HCT116 (cell line): ENCODE data around the gene PNMA8C. TPM values are rescaled to one million over a fixed set of nuclear protein-coding genes. Genes with fewer than 3 reads are reported as not detected.

Source experiments
- ATAC-seq: fragments of 200-7000 bp; cut with Tn5 transposase; 2 replicates; pipeline ENCODE4 v1.9.1; 2020; ENCODE audit warnings: mild to moderate bottlenecking, moderate library complexity
- BruUV-seq: library from RNA; stranded (reverse); fragments of 400-500 nt; replicated peaks from 2 replicates; lab custom pipeline; 2021; lab: Mats Ljungman, UMichigan
- CTCF ChIA-PET: fragments of 300-600 bp; sonication (Branson Sonifier 250); formaldehyde crosslinking; loops from one replicate; lab custom pipeline; 2021; ENCODE audit warnings: antibody characterized with exemption; lab: Charles Lee
- POLR2A ChIA-PET: fragments of 300-600, 350-600 bp; sonication (Branson Sonifier 250); formaldehyde crosslinking; loops from one replicate; lab custom pipeline; 2021; ENCODE audit warnings: antibody characterized with exemption; lab: Charles Lee
- RAD21 ChIA-PET, 2 experiments: fragments of 300-600 bp; sonication (Branson Sonifier 250); formaldehyde crosslinking; loops; one replicate each; lab custom pipeline; 2023; ENCODE audit warnings: low total read pairs in 2 of 2; ENCODE audit not compliant: uncharacterized antibody in 2 of 2, unreplicated experiment in 2 of 2, low non-redundant PET in 1 of 2; lab: Charles Lee
- DNase-seq: peaks from one replicate; pipeline ENCODE4 v3.0.0-alpha.2; 2010; ENCODE audit warnings: low read depth, low spot score
- H2AFZ ChIP-seq: fragments of 200-600 bp; shearing (Covaris generic), sonication (generic); 2 replicates; pipeline ENCODE4 v1.6.1; 2017; ENCODE audit warnings: low read depth, mixed run types, mixed read lengths, antibody characterized with exemption, low read length; ENCODE audit not compliant: poor library complexity, severe bottlenecking
- H3K27ac ChIP-seq: 2 replicates; pipeline ENCODE4 v1.5.1; 2012; ENCODE audit warnings: low read depth, low read length
- H3K27me3 ChIP-seq: fragments of 200-600 bp; sonication (generic); 2 replicates; pipeline ENCODE4 v1.6.1; 2016; ENCODE audit warnings: mixed run types, low read length, mixed read lengths; ENCODE audit not compliant: insufficient read depth
- H3K36me3 ChIP-seq, 2 experiments: fragments of 200-500 bp in 1 of 2; fragments of 200-600 bp in 1 of 2; sonication (Bioruptor generic) in 1 of 2; sonication (generic) in 1 of 2; 2 replicates each; pipeline versions ENCODE4 v1.5.1 to v1.6.1; 2014 to 2016; ENCODE audit warnings: low read length in 2 of 2, inconsistent platforms in 1 of 2, mixed read lengths in 1 of 2, mixed run types in 1 of 2; ENCODE audit not compliant: insufficient read depth in 2 of 2, control insufficient read depth in 1 of 2
- H3K4me1 ChIP-seq, 2 experiments: fragments of 200-600 bp in 1 of 2; sonication (generic) in 1 of 2; 2 replicates each; pipeline versions ENCODE4 v1.5.1 to v1.6.1; 2012 to 2017; ENCODE audit warnings: low read length in 2 of 2, inconsistent platforms in 1 of 2, mild to moderate bottlenecking in 1 of 2, mixed read lengths in 1 of 2, mixed run types in 1 of 2, moderate library complexity in 1 of 2; ENCODE audit not compliant: insufficient read depth in 2 of 2, control insufficient read depth in 1 of 2
- H3K4me2 ChIP-seq: fragments of 200-600 bp; sonication (generic); 2 replicates; pipeline ENCODE4 v1.6.1; 2017; ENCODE audit warnings: mixed run types, low read length, mixed read lengths
- H3K4me3 ChIP-seq, 2 experiments: fragments of 200-600 bp in 1 of 2; sonication (generic) in 1 of 2; replicated peaks in 1 of 2; 2 replicates each; pipeline ENCODE4 v1.5.1; 2011 to 2016; ENCODE audit warnings: low read length in 2 of 2, control low read depth in 1 of 2, low read depth in 1 of 2, mild to moderate bottlenecking in 1 of 2, mixed read lengths in 1 of 2, mixed run types in 1 of 2
- H3K79me2 ChIP-seq: fragments of 200-600 bp; sonication (generic); 2 replicates; pipeline ENCODE4 v1.6.1; 2017; ENCODE audit warnings: mild to moderate bottlenecking, mixed run types, low read length, moderate library complexity, mixed read lengths; ENCODE audit not compliant: insufficient read depth
- H3K9ac ChIP-seq: fragments of 200-600 bp; sonication (generic); 2 replicates; pipeline ENCODE4 v1.6.1; 2016; ENCODE audit warnings: low read length, mixed read lengths
- H3K9me2 ChIP-seq: fragments of 200-600 bp; sonication (generic), shearing (Covaris generic); 2 replicates; pipeline ENCODE4 v1.6.1; 2017; ENCODE audit warnings: mixed run types, mild to moderate bottlenecking, moderate library complexity; ENCODE audit not compliant: insufficient read depth
- H3K9me3 ChIP-seq, 2 experiments: fragments of 200-500 bp in 1 of 2; fragments of 200-600 bp in 1 of 2; sonication (Bioruptor generic) in 1 of 2; sonication (generic) in 1 of 2; 2 replicates each; pipeline ENCODE4 v1.6.1; 2014 to 2017; ENCODE audit warnings: low read length in 2 of 2, mixed read lengths in 2 of 2, inconsistent platforms in 1 of 2, low read depth in 1 of 2, mild to moderate bottlenecking in 1 of 2, mixed run types in 1 of 2, moderate library complexity in 1 of 2; ENCODE audit not compliant: control insufficient read depth in 1 of 2, insufficient read depth in 1 of 2
- H4K20me1 ChIP-seq: fragments of 200-600 bp; sonication (generic), shearing (Covaris generic); 2 replicates; pipeline ENCODE4 v1.6.1; 2017; ENCODE audit warnings: mixed run types, mild to moderate bottlenecking, moderate library complexity; ENCODE audit not compliant: insufficient read depth
- ATF3 ChIP-seq: IDR thresholded peaks from 2 replicates; pipeline ENCODE4 v1.6.1; 2012
- CBX3 ChIP-seq: IDR thresholded peaks from 2 replicates; pipeline ENCODE4 v1.6.1; 2012; ENCODE audit warnings: low read depth
- CEBPB ChIP-seq: IDR thresholded peaks from 2 replicates; pipeline ENCODE4 v1.6.1; 2012; ENCODE audit warnings: low read depth
- EGR1 ChIP-seq: IDR thresholded peaks from 2 replicates; pipeline ENCODE4 v1.6.1; 2012; ENCODE audit warnings: low read depth
- ELF1 ChIP-seq: IDR thresholded peaks from 2 replicates; pipeline ENCODE4 v1.6.1; 2012; ENCODE audit warnings: low read depth, borderline replicate concordance
- EZH2 ChIP-seq: fragments of 200-600 bp; sonication (generic); IDR thresholded peaks from 2 replicates; pipeline ENCODE4 v1.6.1; 2017; ENCODE audit warnings: antibody characterized with exemption, mixed run types
- EZH2phosphoT487 ChIP-seq: fragments of 200-600 bp; IDR thresholded peaks from 2 replicates; pipeline ENCODE4 v1.6.1; 2018; ENCODE audit warnings: antibody characterized with exemption, borderline replicate concordance
- FOSL1 ChIP-seq: IDR thresholded peaks from 2 replicates; pipeline ENCODE4 v1.6.1; 2012; ENCODE audit warnings: low read depth
- JUND ChIP-seq: IDR thresholded peaks from 2 replicates; pipeline ENCODE4 v1.6.1; 2012
- POLR2A ChIP-seq: IDR thresholded peaks from 2 replicates; pipeline ENCODE4 v1.7.0; 2011; ENCODE audit warnings: borderline replicate concordance; ENCODE audit not compliant: insufficient read depth, insufficient read length; ENCODE audit errors: extremely low read depth
- POLR2AphosphoS5 ChIP-seq: IDR thresholded peaks from 2 replicates; pipeline ENCODE4 v1.6.1; 2011; ENCODE audit warnings: mild to moderate bottlenecking, low read depth, low read length, moderate library complexity
- REST ChIP-seq: IDR thresholded peaks from 2 replicates; pipeline ENCODE4 v1.6.1; 2012; ENCODE audit warnings: low read depth
- SIN3A ChIP-seq: IDR thresholded peaks from 2 replicates; pipeline ENCODE4 v1.6.1; 2012; ENCODE audit warnings: low read depth
- SP1 ChIP-seq: IDR thresholded peaks from 2 replicates; pipeline ENCODE4 v1.6.1; 2012; ENCODE audit warnings: low read depth
- SRF ChIP-seq: IDR thresholded peaks from 2 replicates; pipeline ENCODE4 v1.6.1; 2012; ENCODE audit warnings: low read depth
- TCF7L2 ChIP-seq: IDR thresholded peaks from 2 replicates; pipeline ENCODE4 v1.7.0; 2011; ENCODE audit warnings: borderline replicate concordance, inconsistent platforms; ENCODE audit not compliant: insufficient read depth, insufficient read length; ENCODE audit errors: extremely low read depth
- YY1 ChIP-seq: IDR thresholded peaks from 2 replicates; pipeline ENCODE4 v1.6.1; 2011; ENCODE audit warnings: low read length, low read depth, moderate library complexity, mild to moderate bottlenecking; ENCODE audit not compliant: insufficient replicate concordance; ENCODE audit errors: extremely low read depth
- ZBTB33 ChIP-seq: IDR thresholded peaks from 2 replicates; pipeline ENCODE4 v1.6.1; 2011; ENCODE audit warnings: mild to moderate bottlenecking, low read length, moderate library complexity; ENCODE audit not compliant: insufficient replicate concordance; ENCODE audit errors: extremely low read depth
- ZFX ChIP-seq: fragments of 450-650 bp; IDR thresholded peaks from 2 replicates; pipeline ENCODE4 v1.6.1; 2017
- ZNF274 ChIP-seq: fragments of 200-500 bp; sonication (Bioruptor generic); IDR thresholded peaks from 2 replicates; pipeline ENCODE4 v1.6.1; 2014; ENCODE audit warnings: mild to moderate bottlenecking, low read depth, low read length, inconsistent platforms
- intact Hi-C: fragments of 100-400 bp; cut with micrococcal nuclease; formaldehyde crosslinking; loops from 2 replicates; pipeline ENCODE4 v1.10.0; 2022
- total RNA-seq: library from RNA; stranded (reverse); gene quantifications from one replicate; pipeline ENCODE4 v1.2.1, GENCODE V29; 2021; ENCODE audit not compliant: unreplicated experiment

The PNMA8C gene
- total RNA-seq, 1 experiment from 2014 or later = not detected

GRCh38 chr19:46472592-46472991 is 43.9 kb upstream of the PNMA8C start:
- no peaks in the 10 kb centered on the region for H3K79me2 ChIP-seq
- ChIA-PET CTCF (no interaction called here), RAD21 (no interaction called here), POLR2A (no interaction called here)
- BruUV-seq = no TSS peak
- H3K36me3 ChIP-seq = no peaks in the 10 kb centered on the region
- DNase-seq = no peak
- TF ChIP-seq FOSL1 = no peak
- no peak for TF ChIP-seq EZH2
- no peak for TF ChIP-seq SP1
- TF ChIP-seq ZNF274 = no peak
- no peak for TF ChIP-seq YY1
- no peak for TF ChIP-seq POLR2AphosphoS5
- no peak for TF ChIP-seq CEBPB
- no peak for TF ChIP-seq ELF1
- TF ChIP-seq JUND = no peak
- TF ChIP-seq REST = no peak
- no peak for TF ChIP-seq CBX3
- no peak for TF ChIP-seq EGR1
- TF ChIP-seq POLR2A = no peak
- TF ChIP-seq ZFX = no peak
- no peak for TF ChIP-seq TCF7L2
- no peak for TF ChIP-seq SRF
- no peak for TF ChIP-seq EZH2phosphoT487
- TF ChIP-seq ATF3 = no peak
- TF ChIP-seq SIN3A = no peak
- no peak for TF ChIP-seq ZBTB33
- no peak overlapping the region for H3K9ac ChIP-seq
- no peak overlapping the region for H2AFZ ChIP-seq
- H4K20me1 ChIP-seq = no peaks in the 10 kb centered on the region
- no peak overlapping the region for H3K4me2 ChIP-seq
- H3K27me3 ChIP-seq = no peaks in the 10 kb centered on the region
- H3K4me1 ChIP-seq = no peaks in the 10 kb centered on the region
- no peaks in the 10 kb centered on the region for H3K9me2 ChIP-seq
- no peak overlapping the region for H3K4me3 ChIP-seq
- intact Hi-C loops = no loop called here
- H3K9me3 ChIP-seq = no peaks in the 10 kb centered on the region
- no peak overlapping the region for H3K27ac ChIP-seq
- ATAC-seq = no peak
